RWPE2 (cell line): ENCODE measurements around the gene IL18RAP.

ENCODE experiments used
- ATAC-seq: fragments of 200-7000 bp; cut with Tn5 transposase; 3 replicates; pipeline ENCODE4 v1.9.1; 2021; ENCODE audit warnings: low read depth
- DNase-seq: peaks from one replicate; pipeline ENCODE4 v3.0.0-alpha.2; 2020; ENCODE audit warnings: low spot score
- H3K27ac ChIP-seq: fragments of 450-650 bp; 2 replicates; pipeline ENCODE4 v1.5.1; 2017; ENCODE audit warnings: mild to moderate bottlenecking; ENCODE audit not compliant: poor library complexity, severe bottlenecking
- H3K27me3 ChIP-seq: fragments of 250-450 bp; sonication (Bioruptor Pico); 2 replicates; pipeline ENCODE4 v1.5.1; 2021; ENCODE audit warnings: mild to moderate bottlenecking, moderate library complexity; ENCODE audit not compliant: insufficient read depth, poor library complexity, severe bottlenecking
- H3K36me3 ChIP-seq: fragments of 250-450 bp; sonication (Bioruptor Pico); 2 replicates; pipeline ENCODE4 v1.5.1; 2020; ENCODE audit warnings: low read depth, mild to moderate bottlenecking, moderate library complexity
- H3K4me1 ChIP-seq: fragments of 250-450 bp; sonication (Bioruptor Pico); 2 replicates; pipeline ENCODE4 v1.5.1; 2021; ENCODE audit warnings: mild to moderate bottlenecking, moderate library complexity; ENCODE audit not compliant: insufficient read depth, poor library complexity, severe bottlenecking
- H3K4me3 ChIP-seq: fragments of 250-450 bp; sonication (Bioruptor Pico); 2 replicates; pipeline ENCODE4 v1.5.1; 2021; ENCODE audit warnings: mild to moderate bottlenecking, moderate library complexity; ENCODE audit not compliant: severe bottlenecking
- H3K9me3 ChIP-seq: fragments of 250-450 bp; sonication (Bioruptor Pico); 2 replicates; pipeline ENCODE4 v1.5.1; 2021; ENCODE audit warnings: mild to moderate bottlenecking, moderate library complexity; ENCODE audit not compliant: severe bottlenecking
- TF ChIP-seq, protein P1 (sequence below): fragments of 450-650 bp; IDR thresholded peaks from one replicate; pipeline ENCODE4 v1.5.1; 2017; ENCODE audit warnings: mild to moderate bottlenecking, moderate library complexity; ENCODE audit not compliant: poor library complexity, severe bottlenecking

IL18RAP gene

DNA sequence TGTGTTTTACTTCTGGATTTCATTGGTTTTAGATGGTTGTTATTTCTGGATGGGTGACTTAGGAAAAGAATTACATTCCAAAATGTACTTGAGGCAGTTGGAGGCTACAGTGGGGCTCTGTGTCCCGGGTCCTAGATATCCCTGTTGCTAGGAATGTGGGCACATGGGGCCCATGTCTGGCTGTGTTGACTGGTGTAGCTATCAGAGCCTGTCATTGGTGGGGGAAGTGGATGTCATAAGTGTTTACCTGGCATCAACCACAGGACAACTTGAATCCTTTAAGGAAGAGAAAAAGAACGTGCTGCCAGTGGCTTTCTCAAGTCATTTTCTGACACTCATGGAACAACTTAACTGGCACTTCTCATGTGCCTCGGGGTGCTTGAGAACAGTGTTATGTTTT lies 37.0 kb upstream of the IL18RAP start:
- Histone ChIP-seq H3K4me3 (no peak overlapping the region), H3K27me3 (no peaks in the 10 kb centered on the region), H3K4me1 (no peaks in the 10 kb centered on the region), H3K27ac (no peak overlapping the region), H3K36me3 (no peaks in the 10 kb centered on the region), H3K9me3 (peaks cover 5% of the 10 kb centered on the region)
- TF ChIP-seq, protein P1, sequence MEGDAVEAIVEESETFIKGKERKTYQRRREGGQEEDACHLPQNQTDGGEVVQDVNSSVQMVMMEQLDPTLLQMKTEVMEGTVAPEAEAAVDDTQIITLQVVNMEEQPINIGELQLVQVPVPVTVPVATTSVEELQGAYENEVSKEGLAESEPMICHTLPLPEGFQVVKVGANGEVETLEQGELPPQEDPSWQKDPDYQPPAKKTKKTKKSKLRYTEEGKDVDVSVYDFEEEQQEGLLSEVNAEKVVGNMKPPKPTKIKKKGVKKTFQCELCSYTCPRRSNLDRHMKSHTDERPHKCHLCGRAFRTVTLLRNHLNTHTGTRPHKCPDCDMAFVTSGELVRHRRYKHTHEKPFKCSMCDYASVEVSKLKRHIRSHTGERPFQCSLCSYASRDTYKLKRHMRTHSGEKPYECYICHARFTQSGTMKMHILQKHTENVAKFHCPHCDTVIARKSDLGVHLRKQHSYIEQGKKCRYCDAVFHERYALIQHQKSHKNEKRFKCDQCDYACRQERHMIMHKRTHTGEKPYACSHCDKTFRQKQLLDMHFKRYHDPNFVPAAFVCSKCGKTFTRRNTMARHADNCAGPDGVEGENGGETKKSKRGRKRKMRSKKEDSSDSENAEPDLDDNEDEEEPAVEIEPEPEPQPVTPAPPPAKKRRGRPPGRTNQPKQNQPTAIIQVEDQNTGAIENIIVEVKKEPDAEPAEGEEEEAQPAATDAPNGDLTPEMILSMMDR: no peak
- DNase-seq: no peak
- no peak for ATAC-seq

DNA sequence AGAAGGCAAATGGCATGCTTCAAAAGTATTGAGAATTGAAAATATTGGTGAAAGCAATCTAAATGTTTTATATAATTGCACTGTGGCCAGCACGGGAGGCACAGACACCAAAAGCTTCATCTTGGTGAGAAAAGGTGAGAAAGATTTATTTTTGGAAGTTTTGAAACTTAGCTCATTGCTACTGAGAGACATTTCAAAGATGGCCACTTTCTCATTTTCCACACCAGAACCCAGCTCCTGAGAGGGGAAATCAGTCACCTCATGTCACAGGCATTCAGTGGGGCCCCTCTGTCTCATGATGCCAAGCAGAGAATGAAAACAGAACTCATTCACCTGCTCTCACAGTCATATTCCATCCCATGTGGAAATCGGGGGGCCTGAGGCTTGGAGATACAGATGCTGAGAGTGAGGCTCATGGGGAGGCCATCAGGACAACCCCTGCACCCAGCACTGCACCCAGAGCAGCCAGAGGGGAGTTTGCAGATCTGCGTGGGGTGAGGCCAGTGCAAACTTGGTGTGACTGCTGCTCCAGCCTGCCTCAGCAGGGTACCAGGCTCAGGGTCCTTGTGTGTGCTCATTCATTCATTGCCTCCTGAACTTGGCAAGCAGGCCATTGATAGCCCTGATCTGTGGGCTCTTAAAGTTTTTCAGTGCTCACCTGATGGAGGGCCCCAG lies 36.0 kb upstream of the IL18RAP start:
- no peak for ATAC-seq
- TF ChIP-seq, protein P1: no peak
- no peaks in the 10 kb centered on the region for H3K4me1 ChIP-seq
- no peaks in the 10 kb centered on the region for H3K27me3 ChIP-seq
- no peak overlapping the region for H3K27ac ChIP-seq
- H3K4me3 ChIP-seq: no peak overlapping the region
- H3K9me3 ChIP-seq: peaks cover 5% of the 10 kb centered on the region
- DNase-seq: no peak
- no peaks in the 10 kb centered on the region for H3K36me3 ChIP-seq

DNA sequence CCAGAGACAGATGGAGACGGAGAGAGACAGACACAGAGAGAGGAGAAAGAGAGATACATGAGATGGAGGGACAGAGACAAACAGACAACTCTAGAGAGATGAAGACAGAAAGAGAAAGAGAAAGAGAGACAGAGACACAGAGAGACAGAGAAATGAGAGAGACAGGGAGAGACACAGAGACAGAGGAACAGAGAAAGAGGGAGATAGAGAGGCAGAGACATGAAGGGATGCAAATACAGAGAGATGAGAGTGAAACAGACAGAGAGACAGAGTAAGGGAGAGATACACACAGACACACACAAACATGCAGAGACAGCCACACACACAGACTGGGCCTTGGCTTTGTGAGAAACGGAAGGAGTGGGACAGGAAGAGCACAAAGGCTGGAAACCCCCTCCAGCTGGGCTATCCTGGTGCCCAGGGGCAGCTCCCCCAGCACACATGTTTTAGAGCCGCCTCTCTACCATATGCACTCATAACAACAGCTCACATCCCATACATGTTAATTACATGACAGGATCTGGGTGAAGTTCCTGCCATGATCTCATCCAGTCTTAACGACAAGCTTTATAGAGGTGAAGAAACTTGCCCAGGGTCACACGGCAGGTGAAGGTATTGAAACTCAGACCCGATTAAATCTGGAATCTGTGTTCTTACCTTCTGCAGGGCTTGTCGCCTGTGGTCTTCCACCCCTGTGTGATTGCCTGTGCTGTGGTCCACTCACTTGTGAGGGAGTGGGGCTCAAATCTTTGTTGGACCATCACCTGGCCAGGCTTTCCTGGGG lies 35.0 kb upstream of the IL18RAP start:
- no peak overlapping the region for H3K27ac ChIP-seq
- TF ChIP-seq, protein P1: no peak
- no peaks in the 10 kb centered on the region for H3K36me3 ChIP-seq
- DNase-seq: no peak
- no peak overlapping the region for H3K4me3 ChIP-seq
- no peaks in the 10 kb centered on the region for H3K4me1 ChIP-seq
- H3K27me3 ChIP-seq: no peaks in the 10 kb centered on the region
- no peak for ATAC-seq
- peaks cover 5% of the 10 kb centered on the region for H3K9me3 ChIP-seq

DNA sequence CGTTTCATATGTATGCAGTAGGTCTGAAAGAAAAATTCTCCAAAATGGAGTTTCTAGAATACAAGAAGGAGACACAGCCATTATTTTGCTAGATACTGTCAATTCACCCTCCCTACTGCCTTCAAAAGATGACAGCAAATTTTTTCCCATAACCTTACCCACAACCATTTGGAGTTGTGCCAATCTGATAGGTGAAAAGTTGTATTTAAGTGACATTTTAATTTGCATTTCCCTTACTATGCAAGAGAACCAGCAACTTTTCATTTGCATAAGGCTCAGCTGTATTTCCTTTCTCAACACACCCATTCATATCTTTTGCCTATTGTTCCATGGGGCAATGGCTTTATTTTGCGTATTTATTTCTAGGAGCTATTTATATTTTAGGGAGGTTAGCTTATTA lies 31.4 kb upstream of the IL18RAP start:
- H3K27ac ChIP-seq: no peak overlapping the region
- no peak overlapping the region for H3K4me3 ChIP-seq
- H3K9me3 ChIP-seq: no peaks in the 10 kb centered on the region
- ATAC-seq (no peak), DNase-seq (no peak)
- no peaks in the 10 kb centered on the region for H3K36me3 ChIP-seq
- no peaks in the 10 kb centered on the region for H3K27me3 ChIP-seq
- H3K4me1 ChIP-seq: no peaks in the 10 kb centered on the region
- TF ChIP-seq, protein P1: no peak

DNA sequence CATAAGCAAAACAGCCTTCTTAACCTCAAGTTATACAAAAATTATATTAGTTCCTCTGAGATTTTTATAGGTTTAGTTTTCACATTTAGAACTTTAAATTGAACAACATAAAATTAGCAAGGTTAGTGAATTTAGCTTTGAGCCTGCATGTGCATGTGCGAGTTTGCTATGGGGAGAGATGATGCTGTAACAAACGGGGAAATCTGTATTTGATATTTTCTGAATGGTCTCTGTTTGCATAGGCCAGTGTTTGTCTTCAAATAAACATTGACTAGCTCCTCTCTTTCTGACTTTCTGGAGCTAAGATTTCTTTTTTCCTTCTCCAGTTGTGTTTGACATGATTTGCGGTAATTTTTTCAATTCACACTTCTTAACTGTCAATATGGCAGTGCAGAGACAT lies 30.9 kb upstream of the IL18RAP start:
- DNase-seq (no peak), ATAC-seq (no peak)
- H3K9me3 ChIP-seq: no peaks in the 10 kb centered on the region
- TF ChIP-seq, protein P1: no peak
- H3K4me3 ChIP-seq: no peak overlapping the region
- no peaks in the 10 kb centered on the region for H3K4me1 ChIP-seq
- H3K27ac ChIP-seq: no peak overlapping the region
- H3K27me3 ChIP-seq: no peaks in the 10 kb centered on the region
- H3K36me3 ChIP-seq: no peaks in the 10 kb centered on the region
